ENCODE results near the gene HEXIM2. TPM values are rescaled to one million over a fixed set of nuclear protein-coding genes. Genes with fewer than 3 reads are reported as not detected.

HEXIM2 gene
- total and polyA plus RNA-seq, 2 donors (not counting 1 experiment from before 2014, with no cell fraction given) = 1.9 to 18.7 TPM

DNA sequence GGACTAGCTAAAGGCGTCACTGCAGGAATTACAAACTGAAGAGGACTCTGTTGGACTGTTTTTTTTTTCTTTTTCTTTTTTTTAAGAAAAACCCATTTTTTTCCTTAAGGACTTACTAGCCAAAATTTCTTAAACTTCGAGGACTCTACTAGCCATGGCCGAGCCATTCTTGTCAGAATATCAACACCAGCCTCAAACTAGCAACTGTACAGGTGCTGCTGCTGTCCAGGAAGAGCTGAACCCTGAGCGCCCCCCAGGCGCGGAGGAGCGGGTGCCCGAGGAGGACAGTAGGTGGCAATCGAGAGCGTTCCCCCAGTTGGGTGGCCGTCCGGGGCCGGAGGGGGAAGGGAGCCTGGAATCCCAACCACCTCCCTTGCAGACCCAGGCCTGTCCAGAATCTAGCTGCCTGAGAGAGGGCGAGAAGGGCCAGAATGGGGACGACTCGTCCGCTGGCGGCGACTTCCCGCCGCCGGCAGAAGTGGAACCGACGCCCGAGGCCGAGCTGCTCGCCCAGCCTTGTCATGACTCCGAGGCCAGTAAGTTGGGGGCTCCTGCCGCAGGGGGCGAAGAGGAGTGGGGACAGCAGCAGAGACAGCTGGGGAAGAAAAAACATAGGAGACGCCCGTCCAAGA lies 12.5 kb upstream of the HEXIM2 start:
- H3K4me2 ChIP-seq (ENCODE audit: extremely low read depth, insufficient read depth, low read length) = peak overlapping the region; percentile 96
- H3K27ac ChIP-seq (ENCODE audit: insufficient read depth, low read length) = peak overlapping the region; percentile 99
- H4K20me1 ChIP-seq (ENCODE audit: control insufficient read depth, extremely low read depth, insufficient read depth, low read length) = no peaks in the 10 kb centered on the region
- H3K4me1 ChIP-seq (ENCODE audit: control insufficient read depth, extremely low read depth, insufficient read depth, low read length) = peaks cover 6% of the 10 kb centered on the region
- H2AFZ ChIP-seq (ENCODE audit: low read length) = no peak overlapping the region
- no peaks in the 10 kb centered on the region for H3K27me3 ChIP-seq (ENCODE audit: control insufficient read depth, insufficient read depth, low read length)
- peaks cover 36% of the 10 kb centered on the region for H3K79me2 ChIP-seq (ENCODE audit: control insufficient read depth, insufficient read depth, low read length)
- no peaks in the 10 kb centered on the region for H3K36me3 ChIP-seq (ENCODE audit: control insufficient read depth, insufficient read depth, low read length)
- TF ChIP-seq EZH2 (IDR thresholded peaks at IDR 0.05; ENCODE audit: low read length, missing control alignments) = no peak
- TF ChIP-seq, protein P1, sequence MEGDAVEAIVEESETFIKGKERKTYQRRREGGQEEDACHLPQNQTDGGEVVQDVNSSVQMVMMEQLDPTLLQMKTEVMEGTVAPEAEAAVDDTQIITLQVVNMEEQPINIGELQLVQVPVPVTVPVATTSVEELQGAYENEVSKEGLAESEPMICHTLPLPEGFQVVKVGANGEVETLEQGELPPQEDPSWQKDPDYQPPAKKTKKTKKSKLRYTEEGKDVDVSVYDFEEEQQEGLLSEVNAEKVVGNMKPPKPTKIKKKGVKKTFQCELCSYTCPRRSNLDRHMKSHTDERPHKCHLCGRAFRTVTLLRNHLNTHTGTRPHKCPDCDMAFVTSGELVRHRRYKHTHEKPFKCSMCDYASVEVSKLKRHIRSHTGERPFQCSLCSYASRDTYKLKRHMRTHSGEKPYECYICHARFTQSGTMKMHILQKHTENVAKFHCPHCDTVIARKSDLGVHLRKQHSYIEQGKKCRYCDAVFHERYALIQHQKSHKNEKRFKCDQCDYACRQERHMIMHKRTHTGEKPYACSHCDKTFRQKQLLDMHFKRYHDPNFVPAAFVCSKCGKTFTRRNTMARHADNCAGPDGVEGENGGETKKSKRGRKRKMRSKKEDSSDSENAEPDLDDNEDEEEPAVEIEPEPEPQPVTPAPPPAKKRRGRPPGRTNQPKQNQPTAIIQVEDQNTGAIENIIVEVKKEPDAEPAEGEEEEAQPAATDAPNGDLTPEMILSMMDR (conservative IDR thresholded peaks at IDR 0.05 in 1 of 2, IDR thresholded peaks at IDR 0.05 in 1 of 2; ENCODE audit: low read depth in 1 of 2, low read length in 2 of 2) = peak; percentile 71 to 86
- peak overlapping the region; percentile 76 to 97 (median 92) for H3K4me3 ChIP-seq (replicated peaks in 1 of 4; ENCODE audit: control extremely low read depth in 1 of 4, insufficient read depth in 1 of 4, low read depth in 3 of 4, low read length in 4 of 4)
- peak overlapping the region; percentile 79 for H3K9ac ChIP-seq (ENCODE audit: insufficient read depth, low read length)
- DNase-seq (ENCODE audit: low read depth in 2 of 2) = peak; percentile 74 to 82
- no peaks in the 10 kb centered on the region for H3K9me3 ChIP-seq (ENCODE audit: control insufficient read depth, insufficient read depth, low read depth, low read length)

DNA sequence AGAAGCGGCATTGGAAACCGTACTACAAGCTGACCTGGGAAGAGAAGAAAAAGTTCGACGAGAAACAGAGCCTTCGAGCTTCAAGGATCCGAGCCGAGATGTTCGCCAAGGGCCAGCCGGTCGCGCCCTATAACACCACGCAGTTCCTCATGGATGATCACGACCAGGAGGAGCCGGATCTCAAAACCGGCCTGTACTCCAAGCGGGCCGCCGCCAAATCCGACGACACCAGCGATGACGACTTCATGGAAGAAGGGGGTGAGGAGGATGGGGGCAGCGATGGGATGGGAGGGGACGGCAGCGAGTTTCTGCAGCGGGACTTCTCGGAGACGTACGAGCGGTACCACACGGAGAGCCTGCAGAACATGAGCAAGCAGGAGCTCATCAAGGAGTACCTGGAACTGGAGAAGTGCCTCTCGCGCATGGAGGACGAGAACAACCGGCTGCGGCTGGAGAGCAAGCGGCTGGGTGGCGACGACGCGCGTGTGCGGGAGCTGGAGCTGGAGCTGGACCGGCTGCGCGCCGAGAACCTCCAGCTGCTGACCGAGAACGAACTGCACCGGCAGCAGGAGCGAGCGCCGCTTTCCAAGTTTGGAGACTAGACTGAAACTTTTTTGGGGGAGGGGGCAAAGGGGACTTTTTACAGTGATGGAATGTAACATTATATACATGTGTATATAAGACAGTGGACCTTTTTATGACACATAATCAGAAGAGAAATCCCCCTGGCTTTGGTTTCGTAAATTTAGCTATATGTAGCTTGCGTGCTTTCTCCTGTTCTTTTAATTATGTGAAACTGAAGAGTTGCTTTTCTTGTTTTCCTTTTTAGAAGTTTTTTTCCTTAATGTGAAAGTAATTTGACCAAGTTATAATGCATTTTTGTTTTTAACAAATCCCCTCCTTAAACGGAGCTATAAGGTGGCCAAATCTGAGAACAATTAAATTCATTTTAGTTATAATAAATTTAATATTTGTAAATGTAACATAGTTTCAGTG lies 11.7 kb upstream of the HEXIM2 start:
- peak; percentile 62 to 63 for DNase-seq (ENCODE audit: low read depth in 2 of 2)

More for the DNA sequence above, 11.7 kb upstream of the HEXIM2 start:
- Histone ChIP-seq H3K27ac (ENCODE audit: insufficient read depth, low read length) (peak overlapping the region; percentile 99), H4K20me1 (ENCODE audit: control insufficient read depth, extremely low read depth, insufficient read depth, low read length) (no peaks in the 10 kb centered on the region), H3K9me3 (ENCODE audit: control insufficient read depth, insufficient read depth, low read depth, low read length) (no peaks in the 10 kb centered on the region), H3K4me3 (replicated peaks in 1 of 4; ENCODE audit: control extremely low read depth in 1 of 4, insufficient read depth in 1 of 4, low read depth in 3 of 4, low read length in 4 of 4) (peak overlapping the region; percentile 76 to 97 (median 92)), H3K4me1 (ENCODE audit: control insufficient read depth, extremely low read depth, insufficient read depth, low read length) (peaks cover under 1% of the 10 kb centered on the region), H2AFZ (ENCODE audit: low read length) (no peak overlapping the region), H3K27me3 (ENCODE audit: control insufficient read depth, insufficient read depth, low read length) (no peaks in the 10 kb centered on the region), H3K36me3 (ENCODE audit: control insufficient read depth, insufficient read depth, low read length) (no peaks in the 10 kb centered on the region), H3K4me2 (ENCODE audit: extremely low read depth, insufficient read depth, low read length) (peak overlapping the region; percentile 96), H3K9ac (ENCODE audit: insufficient read depth, low read length) (peak overlapping the region; percentile 79), H3K79me2 (ENCODE audit: control insufficient read depth, insufficient read depth, low read length) (peaks cover 36% of the 10 kb centered on the region)
- TF ChIP-seq EZH2 (IDR thresholded peaks at IDR 0.05; ENCODE audit: low read length, missing control alignments) = no peak
- TF ChIP-seq, protein P1 (conservative IDR thresholded peaks at IDR 0.05 in 1 of 2, IDR thresholded peaks at IDR 0.05 in 1 of 2; ENCODE audit: low read depth in 1 of 2, low read length in 2 of 2) = no peak

Data from fibroblast of lung (primary cell).